DMS 273 (cell line): ENCODE data around the gene FSD2.

Source experiments
- DNase-seq: peaks from one replicate; lab custom pipeline; 2025; ENCODE audit not compliant: unreplicated experiment; lab: John Stamatoyannopoulos, UW

Gene FSD2, protein sequence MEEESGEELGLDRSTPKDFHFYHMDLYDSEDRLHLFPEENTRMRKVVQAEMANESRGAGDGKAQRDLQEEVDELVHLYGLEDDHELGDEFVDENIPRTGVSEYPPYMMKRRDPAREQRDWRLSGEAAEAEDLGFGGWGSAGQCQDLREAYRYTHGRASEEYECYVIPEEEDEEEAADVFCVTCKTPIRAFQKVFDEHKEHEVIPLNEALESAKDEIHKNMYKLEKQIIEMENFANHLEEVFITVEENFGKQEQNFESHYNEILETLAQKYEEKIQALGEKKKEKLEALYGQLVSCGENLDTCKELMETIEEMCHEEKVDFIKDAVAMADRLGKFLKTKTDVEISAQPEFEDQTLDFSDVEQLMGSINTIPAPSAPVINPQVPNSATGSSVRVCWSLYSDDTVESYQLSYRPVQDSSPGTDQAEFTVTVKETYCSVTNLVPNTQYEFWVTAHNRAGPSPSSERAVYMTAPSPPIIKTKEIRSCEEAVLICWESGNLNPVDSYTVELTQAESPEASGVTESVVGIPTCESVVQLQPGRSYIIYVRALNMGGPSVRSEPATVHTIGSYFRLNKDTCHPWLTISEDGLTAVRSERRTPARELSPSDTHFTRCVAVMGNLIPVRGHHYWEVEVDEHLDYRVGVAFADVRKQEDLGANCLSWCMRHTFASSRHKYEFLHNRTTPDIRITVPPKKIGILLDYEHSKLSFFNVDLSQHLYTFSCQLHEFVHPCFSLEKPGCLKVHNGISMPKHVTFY

DNA sequence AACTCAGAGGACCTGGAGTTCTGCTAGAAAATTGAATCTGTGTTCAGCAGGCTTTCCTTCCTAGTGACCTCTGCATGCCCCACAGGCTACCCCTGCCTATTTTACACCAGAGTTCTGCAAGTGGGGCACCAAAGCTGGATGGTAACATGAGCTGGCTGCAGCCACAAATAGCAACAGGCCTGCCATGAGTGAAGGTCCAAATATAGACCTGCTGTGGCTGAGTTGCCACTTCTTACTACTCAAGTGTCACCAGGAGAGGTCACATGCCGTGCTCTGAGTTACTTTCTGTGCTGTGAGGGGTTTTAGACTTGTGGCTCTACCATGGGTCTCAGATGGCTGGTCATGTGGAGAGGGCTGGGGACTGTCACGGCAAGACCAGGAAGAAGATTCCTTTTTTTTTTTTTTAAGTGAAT, at the start of gene FSD2:
Gene FSD2 (minus strand): TSS at position 76 of the 413 bp plus-strand sequence. CDS start 18,679 bp downstream, outside the sequence.
- DNase-seq = peak; percentile 30

DNA sequence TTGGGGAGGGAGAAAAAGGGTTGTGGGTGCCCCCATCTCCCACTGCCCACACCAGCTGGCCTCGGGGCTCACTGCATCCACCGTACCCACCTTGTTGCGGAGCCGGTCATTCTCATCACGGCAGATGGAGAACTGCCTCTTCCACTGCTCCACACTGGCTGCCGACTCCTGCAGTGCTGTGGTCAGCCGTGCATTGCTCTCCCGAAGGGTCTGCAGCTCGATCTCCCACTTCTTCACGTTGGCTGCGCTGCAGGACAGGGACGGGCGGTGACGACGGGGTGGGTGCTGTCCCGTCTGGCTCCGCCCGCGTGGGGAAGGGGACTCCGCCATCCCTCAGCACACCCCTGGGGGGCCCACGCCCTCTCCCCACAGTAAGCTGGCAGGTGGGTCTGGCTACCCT, 48.7 kb upstream of the FSD2 start:
- DNase-seq = no peak

DNA sequence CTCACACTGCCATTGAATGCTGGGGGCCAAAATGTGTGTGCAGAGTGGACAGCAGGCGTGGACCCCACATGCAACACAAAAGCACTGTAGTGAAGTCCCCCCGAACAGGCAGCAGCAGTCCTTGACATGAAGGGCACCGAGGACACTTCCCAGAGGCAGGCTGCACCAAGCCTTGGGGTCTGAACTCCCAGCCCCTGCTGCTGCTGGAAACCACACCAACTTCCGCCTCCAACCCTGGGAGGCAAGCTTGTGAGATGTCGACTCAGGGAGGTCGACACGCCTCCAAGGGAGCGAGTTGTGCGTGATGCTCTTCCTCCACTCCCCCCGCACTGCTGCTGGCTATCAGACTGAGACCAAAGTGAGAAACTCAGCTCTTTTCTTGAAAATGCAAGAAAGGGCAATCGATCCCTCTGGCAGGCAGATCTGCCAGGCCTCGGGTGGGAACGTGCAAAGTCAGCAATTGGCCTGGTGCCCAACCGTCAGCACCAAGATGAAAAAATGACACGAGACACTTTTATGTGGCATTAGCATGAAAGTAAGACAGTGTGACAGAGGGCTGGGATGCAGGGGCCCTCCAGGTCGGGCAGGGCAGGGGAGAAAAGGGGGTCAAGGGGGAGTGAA, 47.2 kb upstream of the FSD2 start:
- DNase-seq = no peak

DNA sequence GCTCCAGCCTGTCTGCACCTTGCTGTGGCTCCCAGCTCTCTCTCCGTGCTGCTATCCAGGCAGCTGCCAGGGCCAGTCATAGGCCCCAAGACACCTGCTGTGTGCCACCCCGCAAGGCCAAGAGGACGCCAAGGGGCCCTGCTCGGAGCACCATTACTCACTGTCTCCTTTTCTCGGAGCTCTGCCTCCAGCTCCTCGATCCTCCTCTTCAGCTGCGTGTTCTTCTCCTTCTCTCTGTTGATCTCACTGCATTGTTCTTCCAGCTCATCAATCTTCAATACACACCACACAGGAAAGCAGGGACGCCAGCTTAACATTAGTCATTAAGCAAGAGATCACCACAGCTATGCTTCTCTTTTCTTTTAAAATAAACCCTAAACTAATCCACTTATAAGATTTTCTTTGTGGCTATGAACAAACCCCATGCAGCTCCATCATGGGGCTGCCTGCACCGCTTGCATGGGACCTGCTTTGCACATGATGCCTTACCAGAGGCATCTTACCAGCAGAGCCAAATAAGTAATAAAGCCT, 46.2 kb upstream of the FSD2 start:
- DNase-seq = no peak

DNA sequence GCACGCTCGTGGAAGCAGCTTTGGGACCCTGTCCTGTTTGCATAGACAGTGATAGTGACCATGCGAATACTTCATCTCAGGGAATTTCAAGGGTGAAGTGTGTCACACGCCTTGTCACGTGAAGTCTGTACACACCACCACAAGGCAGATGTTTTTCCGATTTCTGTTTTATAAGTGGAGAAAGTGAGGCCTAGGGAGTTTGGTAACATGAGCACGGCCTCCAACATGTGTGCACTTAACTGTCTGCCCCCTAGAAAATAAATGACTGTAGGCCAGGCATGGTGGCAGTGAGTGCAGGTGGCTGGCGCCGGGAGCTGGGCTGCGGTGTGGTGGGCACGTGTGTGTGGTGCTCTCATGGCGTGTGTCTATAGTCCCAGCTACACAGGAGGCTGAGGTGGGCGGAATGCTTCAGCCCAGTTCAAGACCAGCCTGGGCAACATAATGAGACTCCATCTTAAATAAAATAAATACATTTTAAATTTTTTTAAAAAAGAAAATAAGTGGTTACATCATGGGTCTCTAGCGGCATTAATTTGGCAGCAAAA, 45.5 kb upstream of the FSD2 start:
- DNase-seq = peak; percentile 9

DNA sequence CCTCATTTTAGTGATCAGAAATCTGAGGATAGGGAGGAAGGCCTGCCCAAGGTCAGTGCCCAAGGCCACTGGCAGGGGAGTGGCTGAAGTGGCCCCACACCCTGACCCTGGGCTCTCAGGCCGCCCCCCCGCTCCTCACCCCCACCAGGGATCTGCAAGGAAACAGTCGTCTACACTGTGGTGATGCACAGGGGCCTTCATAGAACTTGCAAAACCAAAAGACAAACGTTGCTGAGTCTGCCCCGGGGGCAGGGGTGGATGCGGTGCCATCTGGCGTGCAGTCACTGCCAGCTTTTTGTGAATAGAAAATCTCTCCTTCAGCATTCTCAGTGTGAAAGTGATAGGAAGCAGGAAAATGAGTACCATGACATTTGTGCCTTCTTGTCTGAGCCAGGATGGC, 44.9 kb upstream of the FSD2 start:
- DNase-seq = peak; percentile 84

DNA sequence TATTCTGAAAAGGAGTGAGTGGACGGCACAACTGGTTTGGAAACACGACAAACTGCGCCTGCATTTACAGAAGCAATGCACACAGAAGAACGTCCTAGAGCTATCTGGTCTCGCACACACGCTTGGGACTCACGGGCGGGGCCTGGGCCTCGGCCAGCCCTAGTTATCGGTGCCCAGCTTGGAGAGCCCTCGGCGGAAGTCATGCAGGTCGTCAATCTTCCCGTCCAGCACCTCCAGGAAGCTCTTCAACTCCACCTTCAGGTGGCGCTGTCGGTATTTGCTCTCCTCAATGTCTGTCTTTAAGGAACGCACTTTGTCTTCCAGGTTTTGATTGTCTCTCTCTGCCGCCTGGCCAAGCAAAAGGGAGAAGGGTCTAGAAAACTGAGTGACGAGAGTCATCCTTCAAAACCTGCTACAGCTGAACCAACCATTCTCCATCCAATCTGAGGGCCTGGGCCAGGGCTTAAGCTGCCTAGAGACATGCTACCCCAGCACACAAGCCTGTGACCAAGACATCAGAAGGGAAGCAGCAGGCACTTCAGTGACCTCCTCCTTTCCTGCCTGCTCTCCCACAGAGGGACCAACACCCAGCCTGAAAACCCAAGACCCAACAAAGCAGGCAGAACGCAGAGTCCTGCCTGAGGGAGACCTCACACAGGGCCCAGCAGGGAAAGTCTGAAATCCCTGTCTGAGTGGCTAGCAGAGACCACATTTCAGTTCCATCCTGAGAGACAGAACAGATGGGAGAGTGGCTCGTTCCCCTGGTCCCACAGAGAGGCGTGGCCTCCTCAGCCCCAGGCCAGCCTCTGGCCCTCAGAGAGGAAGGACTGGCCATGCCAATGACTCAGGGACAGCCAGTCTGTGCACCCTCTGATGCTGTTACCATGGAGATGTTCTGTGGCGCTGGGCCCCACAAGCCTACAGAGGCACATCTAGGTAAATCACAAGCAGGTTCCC, 44.0 kb upstream of the FSD2 start:
- peak; percentile 84 for DNase-seq

DNA sequence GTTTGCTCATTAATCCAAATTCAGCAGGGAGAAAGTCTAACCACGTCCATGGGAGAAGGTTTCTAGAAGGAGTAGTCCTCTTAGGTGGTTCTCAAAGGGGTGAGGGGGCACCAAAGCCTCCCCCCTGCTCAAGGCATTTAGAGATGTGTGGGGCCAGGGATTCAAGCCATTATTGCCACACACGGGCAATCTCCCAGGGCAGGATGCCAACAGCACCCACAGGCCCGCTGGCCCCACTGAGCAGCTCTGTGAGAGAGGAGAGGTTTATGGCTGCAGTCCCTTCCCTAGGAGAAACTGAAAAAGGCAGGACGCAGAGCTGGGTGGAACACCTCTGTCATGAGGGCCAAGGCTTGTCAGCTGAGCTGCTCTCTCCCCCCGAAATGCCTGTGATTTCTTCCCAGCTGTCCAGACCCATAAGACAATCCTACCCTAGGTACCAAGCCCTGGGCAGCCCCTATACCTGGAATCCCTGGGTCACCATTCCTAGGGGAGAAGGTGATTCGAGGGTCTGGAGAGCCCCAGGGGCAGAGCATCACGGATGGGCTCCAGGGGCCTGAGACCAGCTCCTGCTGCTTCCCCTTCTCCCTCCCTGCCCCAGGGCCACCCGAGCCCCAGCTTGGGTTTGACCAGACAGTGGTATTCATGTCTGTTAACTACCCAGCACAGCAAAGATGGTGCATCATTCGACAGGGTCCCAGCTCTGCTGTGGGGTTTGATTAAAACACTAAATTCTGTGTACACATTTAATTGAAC, 42.5 kb upstream of the FSD2 start:
- DNase-seq = no peak

DNA sequence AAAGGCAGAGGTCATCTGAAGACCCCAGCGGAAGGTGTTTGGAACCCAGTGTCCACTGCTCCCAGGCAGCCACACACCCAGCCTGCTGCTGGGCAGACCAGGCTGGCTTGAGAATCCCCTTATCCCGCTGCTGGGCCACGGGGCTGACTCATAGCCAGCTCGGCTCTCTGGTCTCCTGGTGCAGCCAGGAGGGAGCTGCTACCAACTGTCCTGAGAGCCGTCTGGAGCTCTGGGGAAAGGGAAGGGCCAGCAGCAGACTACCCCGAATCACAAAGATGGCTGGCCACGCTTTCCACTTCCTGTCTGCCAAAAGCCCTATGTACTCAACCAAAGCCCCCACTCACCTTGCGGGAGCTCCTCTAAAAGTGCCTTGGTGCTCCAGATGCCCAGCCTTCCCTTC, 41.8 kb upstream of the FSD2 start:
- DNase-seq = no peak

DNA sequence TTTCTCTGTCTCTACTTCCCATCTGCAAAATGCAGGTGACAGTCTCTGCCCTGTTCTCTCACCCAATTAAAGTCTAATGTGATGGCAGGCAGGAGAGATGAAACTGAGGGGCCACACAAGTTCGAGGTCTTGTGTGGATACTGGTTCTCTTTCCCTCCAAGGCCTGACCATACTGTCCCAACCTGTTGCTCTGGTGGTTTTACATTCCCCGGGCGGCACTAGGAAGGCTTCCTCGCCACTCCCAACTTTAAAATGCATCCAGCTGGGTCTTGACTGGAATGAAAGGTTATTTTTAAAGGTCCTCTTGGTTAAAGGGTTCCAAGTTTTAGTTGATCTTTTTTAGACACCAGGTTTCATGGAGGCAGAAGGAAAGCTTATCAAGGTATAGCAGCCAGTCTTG, 40.8 kb upstream of the FSD2 start:
- DNase-seq = no peak

DNA sequence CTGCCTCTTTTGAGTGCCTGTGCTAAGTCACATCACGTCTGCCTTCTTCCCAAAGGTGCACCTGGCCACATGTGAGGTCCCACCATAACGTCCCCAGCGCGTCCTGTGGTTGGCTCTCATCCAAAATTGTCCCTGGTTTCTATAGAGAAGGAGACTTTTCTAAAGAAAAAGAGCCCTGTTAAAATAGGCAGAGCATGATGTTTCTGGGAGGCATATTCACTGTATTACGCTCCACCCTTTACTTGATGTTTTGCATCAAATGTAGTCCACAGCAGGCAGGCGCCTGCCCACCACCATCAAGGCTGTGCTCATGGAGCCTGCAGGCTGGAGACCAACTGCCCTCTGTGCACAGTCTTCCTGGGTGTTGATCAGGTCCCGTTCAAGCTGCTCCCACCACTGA, 39.8 kb upstream of the FSD2 start:
- no peak for DNase-seq

DNA sequence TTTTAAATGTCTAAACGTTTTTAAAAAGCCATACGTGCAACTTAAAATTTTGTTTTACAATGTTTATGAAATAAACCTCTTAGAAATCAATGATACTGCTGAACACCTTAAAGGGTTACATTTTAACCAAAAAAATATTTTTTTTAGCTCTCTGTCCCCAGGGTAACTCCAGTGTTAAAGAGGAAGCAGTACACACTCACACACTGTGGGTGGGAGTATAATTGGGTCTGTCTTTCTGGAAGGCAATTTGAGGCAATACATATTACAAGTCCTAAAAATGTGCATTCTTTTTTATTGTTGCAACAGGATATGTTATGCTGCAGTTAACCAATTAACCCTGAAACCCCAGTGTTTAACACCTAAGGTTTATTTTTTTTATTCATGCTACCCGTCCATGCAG, 37.7 kb upstream of the FSD2 start:
- DNase-seq = no peak

DNA sequence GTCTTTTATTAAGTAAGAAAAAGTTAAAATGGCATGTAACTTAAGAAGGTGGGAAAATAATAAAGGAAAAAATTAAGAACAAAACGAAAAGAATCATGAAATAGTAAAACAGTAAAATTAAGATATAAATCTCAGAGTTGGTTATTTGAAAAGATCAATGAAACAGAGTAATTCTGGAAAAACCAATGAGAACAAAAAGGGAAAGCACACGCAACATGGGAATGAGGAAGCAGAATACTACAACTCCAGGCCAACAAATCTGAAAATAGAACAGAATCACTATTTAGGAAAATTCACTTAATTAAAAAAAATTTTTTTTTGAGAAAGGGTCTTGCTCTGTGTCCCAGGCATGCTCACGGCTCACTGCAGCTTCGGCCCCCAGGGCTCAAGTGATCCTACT, 34.3 kb upstream of the FSD2 start:
- DNase-seq = no peak

DNA sequence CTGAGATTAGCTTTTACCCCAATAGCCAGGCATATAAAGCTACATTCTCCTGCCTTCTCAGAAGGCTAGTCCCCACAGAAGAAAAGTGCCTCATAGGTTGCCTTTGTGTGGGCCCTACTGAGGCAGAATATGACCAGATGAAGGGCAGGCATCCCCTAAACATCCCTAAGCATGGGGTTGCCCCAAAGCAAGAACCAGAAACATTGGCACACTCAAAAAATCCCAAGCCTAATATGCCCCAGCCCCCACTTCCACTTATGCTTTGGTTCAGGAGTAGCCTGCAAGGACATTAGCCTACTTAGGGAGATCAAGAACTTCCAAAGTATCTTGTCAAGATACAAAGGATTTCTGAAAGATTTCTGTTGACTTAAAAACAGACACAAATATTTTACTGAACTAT, 33.3 kb upstream of the FSD2 start:
- DNase-seq = no peak

DNA sequence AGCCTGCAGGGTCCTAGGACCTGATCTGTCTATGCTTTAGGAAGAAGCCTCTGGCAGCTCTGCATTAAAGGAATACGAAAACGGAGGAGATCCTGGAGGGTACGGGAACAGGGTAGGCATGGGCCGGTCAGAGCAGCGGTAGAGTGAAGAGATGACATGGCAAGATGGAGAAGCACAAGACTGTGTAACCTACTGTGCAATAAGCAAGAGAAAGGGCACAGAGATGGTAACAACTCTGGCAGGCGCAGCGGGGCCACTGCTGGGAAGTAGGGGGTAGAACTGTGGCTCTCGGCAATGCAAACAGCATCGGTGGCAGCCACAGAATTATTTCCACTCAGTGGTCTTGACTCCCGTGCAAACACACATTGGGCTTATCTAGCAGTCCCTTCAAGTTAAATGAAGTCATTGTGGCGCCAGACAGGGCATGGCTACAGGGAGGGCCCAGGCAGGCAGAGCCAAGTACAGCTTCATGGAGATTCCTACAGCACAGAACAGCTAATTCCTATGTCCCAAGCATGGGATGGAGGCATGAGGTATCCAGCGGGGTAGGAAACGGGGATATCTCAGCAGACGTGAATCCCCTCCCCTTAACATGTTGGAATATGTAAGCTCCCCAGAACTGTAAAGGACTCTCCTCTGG, 32.3 kb upstream of the FSD2 start:
- no peak for DNase-seq

DNA sequence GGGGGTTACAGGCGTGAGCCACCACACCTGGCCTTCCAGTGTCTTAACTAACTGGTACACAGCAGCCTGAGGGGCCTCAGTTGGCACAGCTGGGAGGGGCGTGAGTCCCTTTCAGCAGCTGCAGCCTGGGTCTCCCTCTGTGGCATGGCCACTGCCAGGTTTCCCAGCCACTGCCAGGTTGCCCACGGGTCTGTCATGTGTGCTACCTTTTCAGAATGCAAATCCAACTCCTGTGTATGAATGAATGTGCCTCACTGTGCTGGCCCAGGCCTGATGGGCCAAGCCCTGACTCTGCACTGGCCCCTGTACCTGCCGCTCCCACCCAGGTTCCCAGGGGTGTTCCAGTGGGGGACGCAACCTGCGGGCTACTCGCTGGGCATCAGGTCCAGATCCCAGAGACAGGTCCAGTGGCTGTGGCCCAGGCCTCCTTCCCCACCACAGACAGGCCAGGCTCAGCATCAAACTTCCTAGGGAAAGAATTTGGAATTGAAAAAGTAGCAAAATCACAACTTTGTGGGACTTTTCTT, 29.6 kb upstream of the FSD2 start:
- DNase-seq = no peak

DNA sequence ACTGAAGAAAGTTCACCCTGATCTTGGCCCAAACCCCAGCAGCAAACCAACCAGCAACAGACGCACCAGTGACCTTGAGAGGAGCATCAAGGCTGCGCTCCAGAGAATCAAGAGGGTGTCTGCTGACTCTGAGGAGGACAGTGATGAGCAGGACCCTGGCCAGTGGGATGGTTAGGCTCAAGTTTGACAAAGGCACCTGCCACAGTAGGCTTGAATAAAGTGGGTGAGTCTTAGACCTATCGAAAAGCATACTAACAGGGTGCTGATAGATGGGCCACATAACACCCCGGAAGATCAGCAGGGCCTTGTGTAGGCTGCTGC, 27.5 kb upstream of the FSD2 start:
- no peak for DNase-seq

DNA sequence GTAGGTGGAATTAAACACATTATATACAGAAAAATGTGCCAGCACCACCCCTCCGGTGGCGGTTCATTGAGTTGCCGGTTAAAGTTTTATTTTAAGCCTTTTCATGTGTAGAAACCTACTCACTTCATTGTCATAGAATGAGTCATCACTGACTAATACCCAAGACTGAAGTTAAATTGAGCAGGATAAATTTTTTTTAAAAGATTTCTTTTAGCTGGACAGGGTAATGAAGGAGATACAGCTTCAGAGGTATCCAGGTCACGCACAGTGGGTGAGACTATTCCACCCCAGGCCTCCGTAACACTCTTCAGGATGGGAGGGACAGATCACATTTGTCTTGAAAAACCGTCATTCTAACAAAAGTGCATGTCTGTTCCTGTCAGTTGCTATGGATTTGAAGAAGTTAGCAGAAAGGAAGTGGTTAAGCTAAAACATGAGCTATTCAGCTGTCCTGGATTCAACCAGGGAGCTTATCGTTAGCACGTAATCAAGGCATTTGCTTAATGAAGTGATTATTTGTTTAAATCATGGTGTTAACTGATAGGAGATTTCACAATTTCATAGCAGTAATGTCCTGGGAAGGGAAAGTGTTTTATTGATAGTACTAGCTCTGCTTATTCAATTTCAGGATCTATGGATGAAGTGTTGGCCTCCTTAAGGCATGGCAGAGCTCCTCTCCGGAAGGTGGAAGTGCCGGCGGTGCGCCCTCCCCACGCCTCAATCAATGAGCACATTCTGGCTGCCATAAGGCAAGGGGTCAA, 26.9 kb upstream of the FSD2 start:
- DNase-seq = no peak
